NOMO-1 treated with DMSO at 0.1 percent for 48 hours (cell line): Measurements from ENCODE around the gene PCDHGA8.
"Not testable (repeated sequence)": the region's sequence is repeated elsewhere in the genome, so short reads cannot be mapped to it uniquely, and the experiment has no call there.

Experiments
- DNase-seq: peaks from one replicate; lab custom pipeline; 2025; ENCODE audit not compliant: unreplicated experiment; lab: John Stamatoyannopoulos, UW

Gene PCDHGA8

DNA sequence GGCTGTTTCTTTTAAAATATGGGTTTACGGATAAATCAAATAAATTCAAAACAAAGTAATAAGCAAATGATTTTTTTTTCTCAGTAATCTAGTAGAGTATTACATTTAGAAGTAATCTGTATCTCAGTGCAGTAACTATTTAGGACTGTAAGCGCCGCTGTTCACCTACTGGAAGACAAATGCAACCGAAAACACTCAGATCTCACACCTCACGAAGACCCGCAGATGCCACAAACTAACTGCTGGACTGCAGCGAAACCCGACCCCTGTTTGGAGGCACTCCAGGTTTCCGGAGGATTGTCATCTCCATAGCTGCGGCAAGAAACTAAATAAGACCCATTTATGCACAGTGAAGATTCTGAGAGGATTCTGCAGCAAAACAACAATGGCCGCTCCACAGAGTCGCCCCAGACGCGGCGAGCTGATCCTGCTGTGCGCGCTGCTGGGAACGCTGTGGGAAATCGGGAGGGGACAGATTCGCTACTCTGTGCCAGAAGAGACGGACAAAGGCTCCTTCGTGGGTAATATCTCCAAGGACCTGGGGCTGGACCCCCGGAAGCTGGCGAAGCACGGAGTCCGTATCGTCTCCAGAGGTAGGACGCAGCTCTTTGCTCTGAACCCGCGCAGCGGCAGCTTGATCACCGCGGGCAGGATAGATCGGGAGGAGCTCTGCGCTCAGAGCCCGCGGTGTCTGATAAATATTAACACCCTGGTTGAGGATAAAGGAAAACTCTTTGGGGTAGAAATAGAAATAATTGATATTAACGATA lies at the start of gene PCDHGA8:
PCDHGA8 (plus strand) TSS at position 205 of the 770 bp plus-strand sequence; CDS start at position 386, 181 bp downstream.
- no peak for DNase-seq

DNA sequence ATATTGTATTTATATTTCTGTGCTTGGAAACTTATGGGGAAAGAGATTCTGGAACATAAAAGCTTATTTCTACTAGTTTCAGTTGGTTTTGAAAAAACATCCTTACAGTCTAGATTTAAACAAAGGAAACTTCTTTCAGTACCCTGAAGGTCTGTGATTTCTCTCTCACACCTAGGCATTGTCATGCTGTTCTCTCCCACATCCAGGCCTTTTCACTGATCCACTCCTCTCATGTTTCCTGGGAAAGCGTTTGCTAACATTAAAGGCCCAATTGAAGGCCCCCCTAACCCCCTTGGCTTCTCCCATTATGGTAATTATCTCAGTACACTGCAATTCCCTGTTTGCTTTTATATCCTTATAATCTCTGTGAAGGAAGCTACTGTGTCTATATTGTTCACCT lies 49.7 kb upstream of the PCDHGA8 start:
- no peak for DNase-seq

GRCh38 chr5:141343242-141343952 lies 49.0 kb upstream of the PCDHGA8 start, which contains the start of gene PCDHGA3:
Gene PCDHGA3 (plus strand): TSS chr5:141343829. CDS start chr5:141344034, 205 bp downstream.
- no peak for DNase-seq

- DNase-seq = no peak
Measured at GRCh38 chr5:141343953-141344463, 48.4 kb upstream of the PCDHGA8 start.

DNA sequence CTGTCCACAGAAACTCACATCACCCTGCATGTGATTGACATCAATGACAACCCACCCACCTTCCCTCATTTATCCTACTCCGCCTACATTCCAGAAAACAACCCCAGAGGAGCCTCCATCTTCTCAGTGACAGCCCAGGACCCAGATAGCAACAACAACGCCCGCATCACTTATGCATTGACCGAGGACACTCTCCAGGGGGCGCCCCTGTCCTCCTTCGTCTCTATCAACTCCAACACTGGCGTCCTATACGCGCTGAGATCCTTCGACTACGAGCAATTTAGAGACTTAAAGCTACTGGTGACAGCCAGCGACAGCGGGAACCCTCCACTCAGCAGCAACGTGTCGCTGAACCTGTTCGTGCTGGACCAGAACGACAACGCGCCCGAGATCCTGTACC lies 47.1 kb upstream of the PCDHGA8 start:
- no peak for DNase-seq

- DNase-seq = not testable (repeated sequence)
Measured at GRCh38 chr5:141346017-141346416, 46.4 kb upstream of the PCDHGA8 start.

DNA sequence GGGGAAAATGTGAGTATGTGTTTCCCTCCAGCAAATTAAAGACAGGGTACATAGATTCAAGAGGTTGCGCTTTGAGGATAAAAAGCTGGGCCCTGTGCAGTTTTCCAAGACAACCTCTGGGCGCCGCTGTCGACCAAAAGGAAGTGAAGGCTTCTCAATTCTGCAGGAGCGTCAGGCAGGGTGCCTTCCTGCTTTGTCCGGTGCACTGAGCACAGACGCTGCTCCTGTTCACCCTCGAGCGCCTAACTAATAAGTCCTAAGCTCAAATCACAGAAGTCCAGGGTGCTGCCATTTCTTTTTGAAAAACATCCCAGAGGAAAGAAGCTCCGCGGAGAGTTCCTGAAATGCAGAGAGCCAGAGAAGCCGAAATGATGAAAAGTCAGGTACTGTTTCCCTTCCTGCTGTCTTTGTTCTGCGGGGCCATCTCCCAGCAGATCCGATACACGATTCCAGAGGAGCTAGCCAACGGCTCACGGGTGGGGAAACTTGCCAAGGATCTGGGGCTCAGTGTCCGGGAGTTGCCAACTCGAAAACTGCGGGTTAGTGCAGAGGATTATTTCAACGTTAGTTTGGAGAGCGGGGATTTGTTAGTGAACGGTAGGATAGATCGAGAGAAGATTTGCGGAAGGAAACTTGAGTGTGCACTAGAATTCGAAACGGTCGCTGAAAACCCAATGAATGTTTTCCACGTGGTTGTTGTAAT lies 42.4 kb upstream of the PCDHGA8 start, which contains the start of gene PCDHGB1:
PCDHGB1 (plus strand) TSS at position 183 of the 703 bp plus-strand sequence; CDS start at position 345, 162 bp downstream.
- no peak for DNase-seq

DNA sequence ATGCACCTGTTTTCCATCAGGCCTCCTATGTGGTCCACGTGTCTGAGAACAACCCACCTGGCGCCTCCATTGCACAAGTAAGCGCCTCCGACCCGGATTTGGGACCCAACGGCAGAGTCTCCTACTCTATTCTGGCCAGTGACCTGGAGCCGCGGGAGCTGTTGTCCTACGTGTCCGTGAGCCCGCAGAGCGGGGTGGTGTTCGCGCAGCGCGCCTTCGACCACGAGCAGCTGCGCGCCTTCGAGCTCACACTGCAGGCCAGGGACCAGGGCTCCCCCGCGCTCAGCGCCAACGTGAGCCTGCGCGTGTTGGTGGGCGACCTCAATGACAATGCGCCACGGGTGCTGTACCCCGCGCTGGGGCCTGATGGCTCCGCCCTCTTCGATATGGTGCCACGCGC lies 40.8 kb upstream of the PCDHGA8 start:
- no peak for DNase-seq

DNA sequence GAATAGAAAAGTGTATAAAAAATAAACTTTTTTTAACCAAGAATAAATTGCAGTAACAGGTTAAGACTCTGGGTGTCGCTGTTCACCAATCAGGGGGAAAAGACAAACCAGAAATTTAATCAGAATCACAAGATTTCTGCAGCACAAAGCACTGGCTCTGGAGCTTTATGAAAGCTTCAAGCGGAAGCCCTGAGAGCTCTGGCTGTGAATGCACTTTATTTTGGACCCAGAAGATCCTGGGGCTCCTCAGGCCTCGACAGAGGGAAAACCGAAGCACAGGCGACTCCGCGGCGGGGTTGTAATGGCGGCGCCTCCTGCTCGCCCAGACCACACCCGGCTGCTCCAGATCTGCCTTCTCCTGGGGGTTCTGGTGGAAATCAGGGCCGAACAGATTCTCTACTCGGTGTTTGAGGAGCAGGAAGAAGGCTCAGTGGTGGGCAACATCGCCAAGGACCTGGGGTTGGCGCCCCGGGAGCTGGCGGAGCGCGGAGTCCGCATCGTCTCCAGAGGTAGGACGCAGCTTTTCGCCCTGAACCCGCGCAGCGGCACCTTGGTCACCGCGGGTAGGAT lies 37.4 kb upstream of the PCDHGA8 start, which contains the start of gene PCDHGA4:
PCDHGA4 (plus strand) TSS at position 122 of the 570 bp plus-strand sequence; CDS start at position 209, 87 bp downstream.
- no peak for DNase-seq

DNA sequence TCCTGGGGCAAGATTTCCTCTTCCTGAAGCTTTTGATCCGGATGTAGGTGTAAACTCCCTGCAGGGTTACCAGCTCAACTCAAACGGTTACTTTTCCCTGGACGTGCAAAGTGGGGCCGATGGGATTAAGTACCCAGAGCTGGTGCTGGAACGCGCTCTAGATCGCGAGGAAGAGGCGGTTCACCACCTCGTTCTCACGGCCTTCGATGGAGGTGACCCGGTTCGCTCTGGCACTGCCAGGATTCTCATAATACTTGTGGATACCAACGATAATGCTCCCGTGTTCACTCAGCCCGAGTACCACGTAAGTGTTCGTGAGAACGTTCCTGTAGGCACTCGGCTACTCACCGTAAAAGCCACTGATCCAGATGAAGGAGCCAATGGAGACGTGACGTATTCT lies 36.8 kb upstream of the PCDHGA8 start:
- DNase-seq = no peak

- no peak for DNase-seq
Measured at GRCh38 chr5:141356133-141356532, 36.3 kb upstream of the PCDHGA8 start.

DNA sequence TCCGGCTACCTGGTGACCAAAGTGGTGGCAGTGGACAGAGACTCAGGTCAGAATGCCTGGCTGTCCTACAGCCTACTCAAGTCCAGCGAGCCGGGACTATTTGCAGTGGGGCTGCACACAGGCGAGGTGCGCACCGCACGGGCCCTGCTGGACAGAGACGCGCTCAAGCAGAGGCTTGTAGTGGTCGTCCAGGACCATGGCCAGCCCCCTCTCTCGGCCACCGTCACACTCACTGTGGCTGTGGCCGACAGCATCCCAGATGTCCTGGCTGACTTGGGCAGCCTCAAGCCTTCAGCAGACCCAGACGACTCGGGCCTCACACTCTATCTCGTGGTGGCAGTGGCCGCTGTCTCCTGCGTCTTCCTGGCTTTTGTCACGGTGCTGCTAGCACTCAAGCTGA lies 35.5 kb upstream of the PCDHGA8 start:
- no peak for DNase-seq

DNA sequence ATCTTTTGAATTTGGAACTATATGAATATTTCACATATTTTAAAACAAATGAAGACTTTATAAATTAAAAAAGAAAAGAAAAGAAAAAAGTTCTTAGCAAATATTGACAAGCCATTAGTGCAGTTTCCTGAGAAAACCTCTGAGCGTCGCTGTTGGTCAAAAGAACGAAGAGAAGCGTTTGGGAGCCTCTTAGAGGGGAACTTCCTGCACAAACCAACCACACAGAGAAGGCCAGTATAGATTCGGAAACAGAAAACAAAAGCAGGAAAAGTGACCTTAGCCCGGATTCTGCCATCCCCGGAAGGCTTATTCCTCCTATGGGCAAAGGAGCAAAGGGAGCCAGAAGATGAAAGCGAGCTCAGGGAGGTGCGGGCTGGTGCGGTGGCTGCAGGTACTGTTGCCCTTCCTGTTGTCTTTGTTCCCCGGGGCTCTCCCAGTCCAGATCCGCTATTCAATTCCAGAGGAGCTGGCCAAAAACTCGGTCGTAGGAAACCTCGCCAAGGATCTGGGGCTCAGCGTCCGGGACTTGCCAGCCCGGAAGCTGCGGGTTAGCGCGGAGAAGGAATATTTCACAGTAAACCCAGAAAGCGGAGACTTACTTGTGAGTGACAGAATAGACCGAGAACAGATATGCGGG lies 32.5 kb upstream of the PCDHGA8 start, which contains the start of gene PCDHGB2:
PCDHGB2 (plus strand) TSS at position 205 of the 637 bp plus-strand sequence; CDS start at position 347, 142 bp downstream.
- DNase-seq = peak; percentile 65

DNA sequence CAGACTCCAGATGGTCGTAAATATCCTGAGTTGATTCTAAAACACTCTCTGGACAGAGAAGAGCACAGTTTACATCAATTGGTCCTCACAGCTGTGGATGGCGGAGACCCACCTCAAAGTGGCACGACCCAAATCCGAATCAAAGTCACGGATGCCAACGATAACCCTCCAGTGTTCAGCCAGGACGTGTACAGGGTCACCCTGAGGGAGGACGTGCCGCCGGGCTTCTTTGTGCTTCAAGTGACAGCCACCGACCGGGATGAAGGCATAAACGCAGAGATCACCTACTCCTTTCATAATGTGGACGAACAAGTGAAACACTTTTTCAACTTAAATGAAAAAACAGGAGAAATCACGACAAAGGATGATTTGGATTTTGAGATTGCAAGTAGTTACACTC lies 31.7 kb upstream of the PCDHGA8 start:
- DNase-seq = no peak

DNA sequence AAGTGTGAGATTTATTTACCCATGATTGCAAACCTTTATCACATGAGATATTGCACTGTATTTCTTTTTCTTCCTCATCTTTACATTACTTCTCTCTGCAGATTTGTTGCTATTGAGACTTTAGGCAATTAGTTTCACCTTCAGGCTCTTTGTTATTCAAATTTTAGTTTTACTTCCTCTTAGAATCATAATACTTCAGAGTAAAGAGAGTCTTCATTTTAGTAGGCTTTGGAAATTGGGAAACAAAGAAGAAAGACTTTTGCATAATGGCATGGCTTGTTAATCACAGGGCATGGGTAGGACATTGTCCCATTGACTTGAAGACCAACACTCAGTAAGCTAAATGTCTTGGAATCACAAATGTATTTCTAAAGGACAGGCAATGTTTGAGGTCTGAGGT lies 29.7 kb upstream of the PCDHGA8 start:
- DNase-seq = no peak

- DNase-seq = no peak
Measured at GRCh38 chr5:141363952-141364660, 28.3 kb upstream of the PCDHGA8 start, which contains the start of gene PCDHGA5. Gene PCDHGA5 (plus strand): TSS chr5:141364162. CDS start chr5:141364331, 169 bp downstream.

- no peak for DNase-seq
Measured at GRCh38 chr5:141366016-141366896, 26.2 kb upstream of the PCDHGA8 start.
